ENCODE data around the gene VDAC1. TPM values are rescaled to one million over a fixed set of nuclear protein-coding genes. Genes with fewer than 3 reads are reported as not detected.
A peak's percentile ranks its signal among the peaks of the same experiment; 100 is the strongest.
"Not testable (repeated sequence)": the region's sequence is repeated elsewhere in the genome, so short reads cannot be mapped to it uniquely, and the experiment has no call there.

The VDAC1 gene
- total and polyA plus RNA-seq, 10 of the 15 experiments (the other 5 are each of a cell fraction or from before 2014, with no cell fraction given), result 245 to 488 (median 349) TPM

- TF ChIP-seq MEF2B (IDR thresholded peaks at IDR 0.05; ENCODE audit: partially characterized antibody, poor library complexity, severe bottlenecking) (no peak), BHLHE40 (IDR thresholded peaks at IDR 0.05; ENCODE audit: borderline replicate concordance in 1 of 2, low read depth in 2 of 2, low read length in 1 of 2) (no peak), KLF5 (IDR thresholded peaks at IDR 0.05; ENCODE audit: partially characterized antibody) (no peak)
Observed at GRCh38 chr5:133936651-133937015, 68.1 kb downstream of the VDAC1 start (continued).

- H2AFZ ChIP-seq (ENCODE audit: control insufficient read depth, low read depth, low read length); H4K20me1 ChIP-seq (ENCODE audit: control insufficient read depth, insufficient read depth); H3K9ac ChIP-seq (ENCODE audit: control insufficient read depth, insufficient read depth, low read length); H3K36me3 ChIP-seq (ENCODE audit: control insufficient read depth in 2 of 2, insufficient read depth in 2 of 2, low read length in 1 of 2); ATAC-seq; in situ Hi-C loops (cut with MboI); BruUV-seq (replicated peaks); H3K79me2 ChIP-seq (ENCODE audit: control insufficient read depth, insufficient read depth, low read length); H3K9me3 ChIP-seq (replicated peaks; ENCODE audit: control insufficient read depth, insufficient read depth, low read length); FAIRE-seq; H3K27me3 ChIP-seq (replicated peaks in 1 of 2; ENCODE audit: control insufficient read depth in 2 of 2, insufficient read depth in 2 of 2, low read length in 1 of 2); H3K4me2 ChIP-seq (ENCODE audit: control insufficient read depth, insufficient read depth); intact Hi-C loops (cut with micrococcal nuclease; ENCODE audit: unreplicated experiment); DNase-seq (ENCODE audit: low read depth, low spot score); H3K4me3 ChIP-seq: not testable (repeated sequence)
- CTCF ChIA-PET, result interaction anchor here (1.0 to 1.6 kb wide), 5 partner anchors 10 to 513 kb away, joined by 3 to 11 read pairs (median 3); no protein-coding TSS in a partner anchor
- POLR2A ChIA-PET, result interaction anchor here (1.9 kb wide), 1 partner anchor 31 kb away, joined by 6 read pairs; no protein-coding TSS in a partner anchor
- SMC1A ChIA-PET (ENCODE audit: uncharacterized antibody, unreplicated experiment), result interaction anchor here (0.9 to 1.4 kb wide), 9 partner anchors 7 to 832 kb away, joined by 3 to 8 read pairs (median 4); no protein-coding TSS in a partner anchor
- RAD21 ChIA-PET (ENCODE audit: unreplicated experiment), result interaction anchor here (0.6 to 1.4 kb wide), 7 partner anchors 8 to 181 kb away, joined by 3 to 6 read pairs (median 4); no protein-coding TSS in a partner anchor
- Histone ChIP-seq H3K4me1 (ENCODE audit: control insufficient read depth, insufficient read depth, low read length) (peaks cover 62% of the 10 kb centered on the region), H3K27ac (ENCODE audit: control insufficient read depth, insufficient read depth) (peak overlapping the region; percentile 22; the same call in 1 of the 2 replicates)
- 86% methylated on average over 5 of the region's 10 CpGs for WGBS (ENCODE audit: insufficient coverage, insufficient replicate concordance, low lambda C conversion rate, missing lambda C conversion rate)
Observed at GRCh38 chr5:133935991-133936650, 68.7 kb downstream of the VDAC1 start.

GRCh38 chr5:133935667-133935940, 69.2 kb downstream of the VDAC1 start:
- Histone ChIP-seq H3K9ac (ENCODE audit: control insufficient read depth, insufficient read depth, low read length) (no peak overlapping the region), H3K27ac (ENCODE audit: control insufficient read depth, insufficient read depth) (peak overlapping the region; percentile 28), H3K4me3 (no peak overlapping the region), H3K36me3 (ENCODE audit: control insufficient read depth in 2 of 2, insufficient read depth in 2 of 2, low read length in 1 of 2) (no peaks in the 10 kb centered on the region), H2AFZ (ENCODE audit: control insufficient read depth, low read depth, low read length) (peak overlapping the region; percentile 3), H3K79me2 (ENCODE audit: control insufficient read depth, insufficient read depth, low read length) (no peaks in the 10 kb centered on the region), H3K9me3 (replicated peaks; ENCODE audit: control insufficient read depth, insufficient read depth, low read length) (no peaks in the 10 kb centered on the region; the same call in 2 of the 3 replicates), H3K27me3 (replicated peaks in 1 of 2; ENCODE audit: control insufficient read depth in 2 of 2, insufficient read depth in 2 of 2, low read length in 1 of 2) (no peaks in the 10 kb centered on the region), H3K4me1 (ENCODE audit: control insufficient read depth, insufficient read depth, low read length) (peaks cover 67% of the 10 kb centered on the region), H4K20me1 (ENCODE audit: control insufficient read depth, insufficient read depth) (no peaks in the 10 kb centered on the region), H3K4me2 (ENCODE audit: control insufficient read depth, insufficient read depth) (peak overlapping the region; percentile 37; the same call in 1 of the 2 replicates)
- 59% methylated on average over 5 of the region's 5 CpGs for WGBS (ENCODE audit: insufficient coverage, insufficient replicate concordance, low lambda C conversion rate, missing lambda C conversion rate)
- in situ Hi-C loops (cut with MboI), result no loop called here
- no TSS peak for BruUV-seq (replicated peaks)
- FAIRE-seq (no peak), DNase-seq (ENCODE audit: low read depth, low spot score) (no peak), ATAC-seq (no peak)
- intact Hi-C loops (cut with micrococcal nuclease; ENCODE audit: unreplicated experiment), result no loop called here
- POLR2A ChIA-PET, result interaction anchor here (1.2 kb wide), 1 partner anchor 12 kb away, joined by 6 read pairs; no protein-coding TSS in a partner anchor
- CTCF ChIA-PET, result interaction anchor here (1.1 to 1.7 kb wide), 4 partner anchors 9 to 104 kb away, joined by 4 to 6 read pairs (median 6); no protein-coding TSS in a partner anchor
- SMC1A ChIA-PET (ENCODE audit: uncharacterized antibody, unreplicated experiment), result interaction anchor here (0.9 to 1.2 kb wide), 6 partner anchors 9 to 114 kb away, joined by 3 to 5 read pairs (median 4); no protein-coding TSS in a partner anchor
- RAD21 ChIA-PET (ENCODE audit: unreplicated experiment), result interaction anchor here (1.0 to 1.3 kb wide), 4 partner anchors 8 to 68 kb away, joined by 3 to 4 read pairs (median 3); no protein-coding TSS in a partner anchor
- no peak for TF ChIP-seq ZZZ3 (IDR thresholded peaks at IDR 0.05; ENCODE audit: control insufficient read depth, insufficient read length, low read depth)
- TF ChIP-seq RAD21 (IDR thresholded peaks at IDR 0.05; ENCODE audit: insufficient read depth, low read depth, low read length), result no peak
- TF ChIP-seq SMAD5 (IDR thresholded peaks at IDR 0.05; ENCODE audit: low read depth), result no peak
- TF ChIP-seq CEBPZ (IDR thresholded peaks at IDR 0.05; ENCODE audit: low read depth, low read length), result no peak
- TF ChIP-seq RUNX3 (IDR thresholded peaks at IDR 0.05; ENCODE audit: low read length), result no peak
- TF ChIP-seq TCF7 (IDR thresholded peaks at IDR 0.05; ENCODE audit: borderline replicate concordance), result no peak
